Measurements from ENCODE around the gene BEND3.
"Not testable (repeated sequence)": the region's sequence is repeated elsewhere in the genome, so short reads cannot be mapped to it uniquely, and the experiment has no call there.

Gene BEND3

DNA sequence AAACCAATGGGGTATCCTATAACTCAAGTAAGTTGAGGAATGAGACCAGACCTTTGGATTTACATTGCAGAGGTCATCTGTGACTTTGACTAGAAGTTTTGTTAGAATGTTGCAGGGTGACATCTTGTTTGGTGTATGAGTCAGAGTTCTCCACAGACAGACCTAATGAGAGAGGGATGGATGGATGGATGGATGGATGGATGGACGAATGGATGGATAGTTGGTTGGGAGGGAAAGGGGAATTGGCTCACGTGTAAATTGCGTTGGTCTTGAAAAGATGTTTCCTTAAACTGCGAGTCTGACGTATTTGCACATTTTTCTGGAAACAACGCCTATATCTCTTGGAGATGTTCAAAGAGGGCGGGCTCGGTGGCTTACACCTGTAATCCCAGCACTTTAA is 88.3 kb downstream of the BEND3 start:
- H4K20me1 ChIP-seq (ENCODE audit: insufficient read depth): no peaks in the 10 kb centered on the region
- H3K27ac ChIP-seq: no peak overlapping the region
- H3K79me2 ChIP-seq (ENCODE audit: insufficient read depth, low read depth): no peaks in the 10 kb centered on the region
- no peaks in the 10 kb centered on the region for H3K27me3 ChIP-seq (ENCODE audit: insufficient read depth, low read depth)
- H3K9ac ChIP-seq: no peak overlapping the region
- no peak overlapping the region for H3K4me3 ChIP-seq (IDR thresholded peaks at IDR 0.05; ENCODE audit: insufficient read depth, low read depth, low read length)
- H3K36me3 ChIP-seq (ENCODE audit: insufficient read depth): no peaks in the 10 kb centered on the region
- TF ChIP-seq, protein P1, sequence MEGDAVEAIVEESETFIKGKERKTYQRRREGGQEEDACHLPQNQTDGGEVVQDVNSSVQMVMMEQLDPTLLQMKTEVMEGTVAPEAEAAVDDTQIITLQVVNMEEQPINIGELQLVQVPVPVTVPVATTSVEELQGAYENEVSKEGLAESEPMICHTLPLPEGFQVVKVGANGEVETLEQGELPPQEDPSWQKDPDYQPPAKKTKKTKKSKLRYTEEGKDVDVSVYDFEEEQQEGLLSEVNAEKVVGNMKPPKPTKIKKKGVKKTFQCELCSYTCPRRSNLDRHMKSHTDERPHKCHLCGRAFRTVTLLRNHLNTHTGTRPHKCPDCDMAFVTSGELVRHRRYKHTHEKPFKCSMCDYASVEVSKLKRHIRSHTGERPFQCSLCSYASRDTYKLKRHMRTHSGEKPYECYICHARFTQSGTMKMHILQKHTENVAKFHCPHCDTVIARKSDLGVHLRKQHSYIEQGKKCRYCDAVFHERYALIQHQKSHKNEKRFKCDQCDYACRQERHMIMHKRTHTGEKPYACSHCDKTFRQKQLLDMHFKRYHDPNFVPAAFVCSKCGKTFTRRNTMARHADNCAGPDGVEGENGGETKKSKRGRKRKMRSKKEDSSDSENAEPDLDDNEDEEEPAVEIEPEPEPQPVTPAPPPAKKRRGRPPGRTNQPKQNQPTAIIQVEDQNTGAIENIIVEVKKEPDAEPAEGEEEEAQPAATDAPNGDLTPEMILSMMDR (conservative IDR thresholded peaks at IDR 0.05; ENCODE audit: low read depth, low read length): no peak
- no peak overlapping the region for H2AFZ ChIP-seq (ENCODE audit: low read depth)
- H3K4me2 ChIP-seq: no peak overlapping the region
- H3K4me1 ChIP-seq (ENCODE audit: low read depth, poor library complexity, severe bottlenecking): no peaks in the 10 kb centered on the region

DNA sequence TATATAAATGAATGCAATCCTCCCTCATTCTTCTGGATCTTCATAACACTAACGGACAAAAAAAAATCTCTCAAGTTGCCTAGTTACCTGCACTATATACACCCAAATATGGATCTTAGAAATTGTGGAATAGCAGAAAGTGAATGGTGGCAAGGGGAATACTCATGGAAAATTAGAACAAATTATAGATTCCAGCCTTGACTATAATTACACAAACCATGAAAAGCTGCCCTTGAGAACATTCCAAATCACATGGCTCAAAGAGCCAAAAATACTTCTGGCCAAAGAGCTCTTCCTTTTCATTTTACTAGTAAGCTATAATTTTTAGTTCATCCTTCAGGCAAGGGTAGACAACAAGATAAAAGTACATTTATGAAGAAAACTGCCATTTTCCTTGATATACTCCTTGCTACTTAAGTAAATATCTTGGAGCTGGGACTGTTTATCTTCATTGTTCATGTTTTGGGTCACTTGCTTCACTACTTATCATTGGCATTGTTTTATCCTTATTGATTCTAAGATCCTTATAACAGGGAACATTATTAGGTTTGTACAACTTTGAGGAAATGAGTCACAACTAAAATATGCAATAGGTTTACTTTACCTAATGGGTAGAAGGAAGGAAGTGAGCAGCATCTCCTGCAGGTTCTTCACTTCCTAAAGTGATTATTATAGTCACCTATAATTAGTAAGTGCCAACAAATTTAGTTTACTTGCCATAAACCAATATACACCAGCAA is 93.7 kb downstream of the BEND3 start:
- Histone ChIP-seq H3K27me3 (ENCODE audit: insufficient read depth, low read depth) (no peaks in the 10 kb centered on the region), H3K79me2 (ENCODE audit: insufficient read depth, low read depth) (no peaks in the 10 kb centered on the region), H3K27ac (no peak overlapping the region), H3K4me1 (ENCODE audit: low read depth, poor library complexity, severe bottlenecking) (no peaks in the 10 kb centered on the region), H4K20me1 (ENCODE audit: insufficient read depth) (no peaks in the 10 kb centered on the region), H3K4me2 (no peak overlapping the region), H3K4me3 (IDR thresholded peaks at IDR 0.05; ENCODE audit: insufficient read depth, low read depth, low read length) (no peak overlapping the region), H3K36me3 (ENCODE audit: insufficient read depth) (no peaks in the 10 kb centered on the region), H2AFZ (ENCODE audit: low read depth) (no peak overlapping the region), H3K9ac (no peak overlapping the region)
- TF ChIP-seq, protein P1 (conservative IDR thresholded peaks at IDR 0.05; ENCODE audit: low read depth, low read length): no peak

DNA sequence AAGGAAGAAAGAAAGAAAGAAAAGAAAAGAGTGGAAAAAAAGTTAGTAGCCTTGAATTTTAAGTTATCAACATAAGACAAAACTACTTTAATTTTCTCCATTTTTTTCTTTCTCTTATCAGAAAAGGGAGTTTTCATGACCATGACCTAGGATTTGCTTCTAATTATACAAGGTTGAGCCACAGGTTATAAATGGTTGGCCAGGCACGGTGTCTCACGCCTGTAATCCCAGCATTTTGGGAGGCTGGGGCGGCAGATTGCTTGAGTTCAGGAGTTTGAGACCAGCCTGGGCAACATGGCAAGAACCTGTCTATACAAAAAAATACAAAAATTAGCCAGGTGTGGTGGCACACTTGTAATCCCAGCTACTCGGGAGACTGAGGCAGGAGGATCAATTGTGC is 95.1 kb downstream of the BEND3 start:
- H4K20me1 ChIP-seq (ENCODE audit: insufficient read depth): no peaks in the 10 kb centered on the region
- H3K36me3 ChIP-seq (ENCODE audit: insufficient read depth): no peaks in the 10 kb centered on the region
- no peak overlapping the region for H2AFZ ChIP-seq (ENCODE audit: low read depth)
- TF ChIP-seq, protein P1 (conservative IDR thresholded peaks at IDR 0.05; ENCODE audit: low read depth, low read length): no peak
- H3K27me3 ChIP-seq (ENCODE audit: insufficient read depth, low read depth): no peaks in the 10 kb centered on the region
- no peaks in the 10 kb centered on the region for H3K79me2 ChIP-seq (ENCODE audit: insufficient read depth, low read depth)
- no peak overlapping the region for H3K9ac ChIP-seq
- H3K4me3 ChIP-seq (IDR thresholded peaks at IDR 0.05; ENCODE audit: insufficient read depth, low read depth, low read length): no peak overlapping the region
- H3K4me1 ChIP-seq (ENCODE audit: low read depth, poor library complexity, severe bottlenecking): no peaks in the 10 kb centered on the region
- H3K27ac ChIP-seq: no peak overlapping the region
- H3K4me2 ChIP-seq: no peak overlapping the region

DNA sequence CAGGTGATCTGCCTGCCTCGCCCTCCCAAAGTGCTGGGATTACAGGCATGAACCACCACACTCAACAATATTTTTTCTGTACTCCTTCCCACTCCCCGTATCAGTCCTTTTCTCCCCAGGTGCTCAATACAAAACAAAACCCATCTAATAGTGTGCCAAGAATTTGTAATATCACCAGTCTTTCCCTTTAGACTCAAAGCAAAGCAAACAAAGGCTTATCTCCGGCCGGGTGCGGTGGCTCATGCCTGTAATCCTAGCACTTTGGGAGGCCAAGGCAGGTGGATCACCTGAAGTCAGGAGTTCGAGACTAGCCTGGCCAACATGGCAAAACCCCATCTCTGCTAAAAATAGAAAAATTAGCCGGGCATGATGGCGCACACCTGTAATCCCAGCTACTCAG is 95.7 kb downstream of the BEND3 start:
- not testable (repeated sequence) for H3K27ac ChIP-seq; H3K79me2 ChIP-seq (ENCODE audit: insufficient read depth, low read depth); H3K4me3 ChIP-seq (IDR thresholded peaks at IDR 0.05; ENCODE audit: insufficient read depth, low read depth, low read length); H2AFZ ChIP-seq (ENCODE audit: low read depth); H3K4me1 ChIP-seq (ENCODE audit: low read depth, poor library complexity, severe bottlenecking); H4K20me1 ChIP-seq (ENCODE audit: insufficient read depth); H3K9ac ChIP-seq; H3K4me2 ChIP-seq; H3K36me3 ChIP-seq (ENCODE audit: insufficient read depth); H3K27me3 ChIP-seq (ENCODE audit: insufficient read depth, low read depth)

DNA sequence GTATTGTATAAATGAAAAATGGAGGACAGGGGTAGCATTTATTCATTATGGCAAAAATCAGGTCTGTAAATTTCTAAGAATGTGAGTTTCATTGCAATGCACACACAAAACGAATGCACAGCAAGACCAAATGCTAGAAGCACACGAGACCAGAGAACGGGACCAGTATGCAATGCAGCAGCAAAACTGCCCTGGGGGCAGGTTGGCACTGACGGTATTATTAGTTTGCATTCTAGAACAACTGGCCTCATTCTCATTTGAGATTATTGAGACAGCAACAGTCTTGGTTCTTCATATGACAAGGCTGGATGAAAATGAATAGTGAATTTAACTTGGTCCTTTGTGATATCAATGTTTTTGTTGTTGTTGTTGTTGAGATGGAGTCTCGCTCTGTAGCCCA is 96.3 kb downstream of the BEND3 start:
- H3K36me3 ChIP-seq (ENCODE audit: insufficient read depth): no peaks in the 10 kb centered on the region
- no peak overlapping the region for H3K4me2 ChIP-seq
- H3K27me3 ChIP-seq (ENCODE audit: insufficient read depth, low read depth): no peaks in the 10 kb centered on the region
- no peak overlapping the region for H3K9ac ChIP-seq
- no peak overlapping the region for H3K27ac ChIP-seq
- no peak overlapping the region for H3K4me3 ChIP-seq (IDR thresholded peaks at IDR 0.05; ENCODE audit: insufficient read depth, low read depth, low read length)
- no peaks in the 10 kb centered on the region for H3K4me1 ChIP-seq (ENCODE audit: low read depth, poor library complexity, severe bottlenecking)
- no peak overlapping the region for H2AFZ ChIP-seq (ENCODE audit: low read depth)
- TF ChIP-seq, protein P1 (conservative IDR thresholded peaks at IDR 0.05; ENCODE audit: low read depth, low read length): no peak
- no peaks in the 10 kb centered on the region for H3K79me2 ChIP-seq (ENCODE audit: insufficient read depth, low read depth)
- H4K20me1 ChIP-seq (ENCODE audit: insufficient read depth): no peaks in the 10 kb centered on the region
